Hematopoietic multipotent progenitor cell treated with erythropoietin and hydrocortisone succinate and interleukin-3 and kit ligand, for 17 days (in vitro differentiated cells): ENCODE data around the gene HTR1B.

ENCODE experiments used
- DNase-seq: peaks from one replicate; pipeline ENCODE4 v3.0.0-alpha.2; 2015; ENCODE audit warnings: low spot score

HTR1B gene

GRCh38 chr6:77463308-77463860 is at the start of gene HTR1B:
HTR1B (minus strand) TSS chr6:77463491; CDS start chr6:77463403, 88 bp downstream.
- no peak for DNase-seq

DNA sequence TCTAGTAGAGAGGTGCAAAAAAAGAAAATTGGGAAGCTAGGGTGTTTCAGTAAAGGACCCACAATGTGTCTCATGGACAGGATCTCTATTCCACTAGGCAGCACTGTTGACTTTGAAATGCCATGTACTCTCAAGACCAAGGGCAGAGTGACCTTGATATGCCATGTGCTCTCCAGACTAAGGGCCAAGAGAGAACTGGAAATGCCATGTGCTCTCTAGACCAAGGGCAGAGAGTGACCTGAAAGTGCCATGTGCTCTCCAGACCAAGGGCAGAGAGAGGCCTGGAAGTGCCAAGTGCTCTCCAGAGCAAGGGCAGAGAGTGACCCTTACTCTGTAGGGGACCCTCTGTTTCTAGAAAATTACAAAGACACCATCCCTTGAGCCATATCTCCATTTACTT is 49.3 kb upstream of the HTR1B start:
- no peak for DNase-seq

- no peak for DNase-seq
These were observed 48.6 kb upstream of the HTR1B start for GRCh38 chr6:77511860-77512259.

GRCh38 chr6:77502981-77503380 is 39.7 kb upstream of the HTR1B start:
- DNase-seq, result no peak

DNA sequence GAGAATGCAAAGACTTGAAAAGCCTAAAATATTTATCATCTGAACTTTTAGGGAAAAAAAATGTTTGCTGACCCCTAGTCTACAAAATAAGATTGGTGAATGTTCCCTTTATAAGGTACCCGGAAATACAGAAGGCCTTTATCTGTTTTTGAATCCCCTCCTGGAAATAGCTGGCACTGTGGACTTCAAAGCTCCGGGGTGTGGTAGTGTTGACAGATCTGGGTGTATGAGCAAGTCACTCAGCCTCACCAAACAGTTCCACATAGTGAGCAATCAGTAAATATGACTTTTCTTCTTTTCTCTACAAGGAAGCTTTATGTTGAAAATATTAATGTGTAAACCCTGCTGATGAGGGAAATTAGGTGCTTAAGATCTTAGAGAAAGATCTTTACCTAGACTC is 29.2 kb upstream of the HTR1B start:
- DNase-seq, result no peak

GRCh38 chr6:77487808-77488425 is 24.6 kb upstream of the HTR1B start:
- no peak for DNase-seq

GRCh38 chr6:77482981-77483380 is 19.7 kb upstream of the HTR1B start:
- no peak for DNase-seq

GRCh38 chr6:77474973-77475372 is 11.7 kb upstream of the HTR1B start:
- DNase-seq, result no peak

GRCh38 chr6:77474286-77474956 is 11.1 kb upstream of the HTR1B start:
- DNase-seq, result no peak

- no peak for DNase-seq
These were observed 7.7 kb upstream of the HTR1B start for GRCh38 chr6:77470983-77471382.

- DNase-seq, result no peak
These were observed 5.6 kb upstream of the HTR1B start for GRCh38 chr6:77468939-77469338.

DNA sequence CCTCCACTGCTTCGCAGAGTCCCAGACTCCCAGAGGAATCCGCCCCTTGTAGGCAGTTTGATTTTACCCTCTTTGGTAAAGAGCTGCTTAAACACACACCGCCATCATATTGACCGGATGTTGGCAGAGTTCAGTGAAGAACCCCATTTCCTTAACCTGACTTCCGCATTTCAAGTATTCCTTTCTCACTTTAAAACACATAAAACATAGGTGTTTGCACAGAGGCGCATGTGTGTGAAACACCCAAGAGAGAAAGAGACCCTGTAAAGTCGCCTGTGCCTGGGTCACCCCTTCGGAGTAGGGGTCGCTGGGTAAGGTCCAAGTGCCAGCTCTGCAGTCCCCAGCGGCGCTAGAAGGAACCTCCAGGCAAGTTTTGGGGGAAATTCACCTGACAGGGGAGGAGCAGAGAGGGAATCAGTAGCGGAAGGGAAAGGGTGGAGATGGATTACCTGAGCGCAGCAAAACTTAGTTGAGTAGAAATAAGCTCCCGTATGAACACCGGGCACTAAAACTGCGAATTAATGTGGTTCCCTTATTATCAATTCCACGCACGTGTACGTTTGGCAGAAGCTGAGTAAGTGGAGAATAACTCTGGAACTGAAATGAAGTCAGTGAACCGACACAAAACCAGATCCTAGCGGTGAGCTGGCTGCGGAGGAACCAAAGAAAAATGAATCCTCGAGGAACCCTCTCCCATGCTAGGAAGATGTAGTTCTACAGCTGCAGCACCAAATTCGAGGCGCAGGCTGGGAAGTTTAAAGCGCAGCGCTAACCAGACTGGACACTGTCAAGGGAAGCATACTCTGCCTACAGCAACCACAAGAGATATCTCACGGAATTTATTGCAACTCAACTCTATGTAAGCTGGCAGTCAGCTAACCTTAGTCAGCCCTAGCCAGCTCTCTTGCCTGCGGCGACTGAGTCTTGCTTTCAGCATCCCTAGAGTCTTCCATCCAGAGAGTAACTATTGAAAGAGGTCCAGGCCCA is 3.5 kb upstream of the HTR1B start:
- no peak for DNase-seq

DNA sequence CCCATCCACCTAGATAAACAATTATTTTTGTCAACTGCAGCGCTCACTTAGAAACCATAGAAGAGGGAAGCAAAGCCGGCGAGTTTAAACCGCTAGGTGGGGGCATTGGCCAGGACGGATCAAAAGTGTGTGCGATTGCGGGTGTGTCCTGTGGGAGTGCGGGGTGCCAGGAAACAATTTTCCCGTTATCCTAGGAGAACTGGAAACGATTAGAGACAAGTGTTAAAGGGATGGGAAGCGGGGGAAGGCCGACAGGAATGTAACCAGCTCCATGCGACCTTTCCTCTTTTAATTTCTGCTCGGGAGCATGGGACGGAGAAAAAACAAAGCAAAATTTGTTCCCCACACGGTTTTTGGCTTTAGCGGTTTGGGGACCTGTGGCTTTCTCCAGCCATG is 2.8 kb upstream of the HTR1B start:
- DNase-seq, result no peak

- DNase-seq, result no peak
These were observed 1.2 kb upstream of the HTR1B start for GRCh38 chr6:77464495-77464867.

DNA sequence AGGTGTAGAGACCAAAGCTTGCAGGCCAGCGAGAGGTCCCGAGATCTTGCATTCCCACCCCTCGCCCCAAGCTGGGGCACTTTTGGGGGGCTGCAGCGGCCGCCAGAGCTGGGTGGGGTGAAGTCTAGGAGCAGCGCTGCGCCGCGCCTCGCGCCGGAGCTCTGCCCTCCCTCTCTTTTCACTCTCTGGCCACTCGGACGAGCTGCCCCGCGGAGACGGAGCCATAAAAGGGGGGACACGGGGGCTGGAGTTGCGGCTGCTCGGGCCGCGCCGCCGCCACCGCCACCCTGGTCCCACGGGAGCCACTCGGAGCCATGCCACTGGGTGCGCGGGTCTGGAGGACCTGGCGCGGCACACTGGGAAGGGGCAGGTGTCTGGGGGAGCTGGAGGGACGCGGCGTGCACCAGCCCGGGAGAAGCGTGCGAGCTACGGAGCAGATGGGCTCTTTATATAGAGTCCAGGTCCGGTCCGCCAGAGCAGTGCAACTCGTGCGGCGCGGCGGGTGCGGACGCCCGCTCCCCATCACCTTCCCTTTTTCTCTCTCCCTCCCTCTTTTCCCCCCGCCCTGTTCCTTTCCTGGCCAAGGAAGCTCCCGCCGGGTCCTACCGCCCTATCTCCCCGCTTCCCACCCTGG is 687 bp upstream of the HTR1B start:
- no peak for DNase-seq

DNA sequence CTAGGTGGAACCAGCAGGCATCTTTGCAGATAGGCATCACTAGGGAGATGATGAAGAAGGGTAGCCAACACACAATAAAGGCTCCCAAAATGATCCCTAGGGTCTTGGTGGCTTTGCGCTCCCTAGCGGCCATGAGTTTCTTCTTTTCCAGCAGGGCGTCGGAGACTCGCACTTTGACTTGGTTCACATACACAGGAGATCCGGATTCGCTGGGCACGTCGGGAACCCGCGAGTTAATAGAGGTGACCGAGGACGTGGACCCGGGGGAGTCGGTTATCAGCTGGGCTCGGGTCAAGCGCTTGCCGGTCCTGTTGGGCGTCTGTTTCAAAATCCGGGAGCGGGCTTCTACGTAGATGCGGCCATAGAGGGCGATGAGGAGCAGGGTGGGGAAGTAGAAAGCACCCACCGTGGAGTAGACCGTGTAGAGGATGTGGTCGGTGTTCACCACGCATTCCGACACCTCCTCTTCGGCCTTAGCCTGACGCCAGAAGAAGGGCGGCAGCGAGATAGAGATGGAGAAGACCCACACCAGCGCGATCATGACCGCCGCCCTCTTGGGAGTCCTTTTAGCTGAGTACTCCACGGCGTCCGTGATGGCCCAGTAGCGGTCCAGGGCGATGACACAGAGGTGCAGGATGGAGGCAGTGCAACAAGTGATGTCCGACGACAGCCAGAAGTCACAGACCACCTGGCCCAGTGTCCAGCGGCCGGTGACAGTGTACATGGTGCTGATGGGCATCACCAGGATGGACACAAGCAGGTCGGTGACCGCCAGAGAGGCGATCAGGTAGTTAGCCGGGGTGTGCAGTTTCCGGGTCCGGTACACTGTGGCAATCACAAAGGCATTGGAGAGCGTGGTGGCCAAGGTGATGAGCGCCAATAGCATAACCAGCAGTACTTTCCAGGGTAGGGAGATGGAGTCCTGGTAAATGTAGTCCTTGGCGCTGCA is 658 bp downstream of the HTR1B start:
- no peak for DNase-seq

- no peak for DNase-seq
These were observed 1.5 kb downstream of the HTR1B start for GRCh38 chr6:77461796-77462195.

- no peak for DNase-seq
These were observed 4.9 kb downstream of the HTR1B start for GRCh38 chr6:77458421-77458820.

- DNase-seq, result peak; percentile 9
These were observed 5.5 kb downstream of the HTR1B start for GRCh38 chr6:77457720-77458349.

- no peak for DNase-seq
These were observed 6.6 kb downstream of the HTR1B start for GRCh38 chr6:77456531-77457248.
